Measurements from ENCODE around the gene ZNF587B. TPM values are rescaled to one million over a fixed set of nuclear protein-coding genes. Genes with fewer than 3 reads are reported as not detected.
"Not testable (repeated sequence)": the region's sequence is repeated elsewhere in the genome, so short reads cannot be mapped to it uniquely, and the experiment has no call there.

ZNF587B gene
- total RNA-seq, 1 experiment from 2014 or later: 20.0 TPM

DNA sequence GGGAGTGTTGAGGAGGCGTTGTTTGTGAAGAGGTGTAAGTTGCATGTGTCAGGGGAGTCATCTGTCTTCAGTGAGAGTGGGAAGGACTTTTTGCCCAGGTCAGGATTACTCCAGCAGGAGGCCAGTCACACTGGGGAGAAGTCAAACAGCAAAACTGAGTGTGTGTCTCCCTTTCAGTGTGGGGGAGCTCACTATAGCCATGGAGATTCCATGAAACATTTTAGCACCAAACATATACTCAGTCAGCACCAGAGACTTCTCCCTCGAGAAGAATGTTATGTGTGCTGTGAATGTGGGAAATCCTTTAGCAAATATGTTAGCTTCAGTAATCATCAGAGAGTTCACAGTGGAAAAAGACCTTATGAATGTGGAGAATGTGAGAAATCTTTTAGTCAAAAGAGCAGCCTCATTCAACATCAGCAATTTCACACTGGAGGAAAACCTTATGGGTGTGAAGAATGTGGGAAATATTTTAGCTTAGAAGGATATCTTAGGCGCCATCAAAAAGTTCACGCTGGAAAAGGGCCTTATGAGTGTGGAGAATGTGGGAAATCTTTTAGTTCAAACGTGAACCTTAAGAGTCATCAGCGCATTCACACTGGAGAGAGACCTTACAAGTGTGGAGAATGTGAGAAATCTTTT is 11.1 kb downstream of the ZNF587B start:
- H3K36me3 ChIP-seq (ENCODE audit: insufficient read depth, low read length, poor library complexity, severe bottlenecking): peaks cover 7% of the 10 kb centered on the region
- no peaks in the 10 kb centered on the region for H3K4me1 ChIP-seq (ENCODE audit: insufficient read depth, low read length, poor library complexity, severe bottlenecking)
- no TSS peak for BruUV-seq (replicated peaks)
- ChIA-PET CTCF (no interaction called here), POLR2A (ENCODE audit: low non-redundant PET) (no interaction called here)
- no peak for DNase-seq (ENCODE audit: low spot score)
- H3K27me3 ChIP-seq (replicated peaks; ENCODE audit: insufficient read depth, low read depth, low read length, poor library complexity): no peaks in the 10 kb centered on the region
- intact Hi-C loops (cut with micrococcal nuclease; ENCODE audit: unreplicated experiment): no loop called here
- no peak for TF ChIP-seq EZH2 (IDR thresholded peaks at IDR 0.05; ENCODE audit: borderline replicate concordance, low read depth, low read length, poor library complexity, severe bottlenecking)
- TF ChIP-seq, protein P1, sequence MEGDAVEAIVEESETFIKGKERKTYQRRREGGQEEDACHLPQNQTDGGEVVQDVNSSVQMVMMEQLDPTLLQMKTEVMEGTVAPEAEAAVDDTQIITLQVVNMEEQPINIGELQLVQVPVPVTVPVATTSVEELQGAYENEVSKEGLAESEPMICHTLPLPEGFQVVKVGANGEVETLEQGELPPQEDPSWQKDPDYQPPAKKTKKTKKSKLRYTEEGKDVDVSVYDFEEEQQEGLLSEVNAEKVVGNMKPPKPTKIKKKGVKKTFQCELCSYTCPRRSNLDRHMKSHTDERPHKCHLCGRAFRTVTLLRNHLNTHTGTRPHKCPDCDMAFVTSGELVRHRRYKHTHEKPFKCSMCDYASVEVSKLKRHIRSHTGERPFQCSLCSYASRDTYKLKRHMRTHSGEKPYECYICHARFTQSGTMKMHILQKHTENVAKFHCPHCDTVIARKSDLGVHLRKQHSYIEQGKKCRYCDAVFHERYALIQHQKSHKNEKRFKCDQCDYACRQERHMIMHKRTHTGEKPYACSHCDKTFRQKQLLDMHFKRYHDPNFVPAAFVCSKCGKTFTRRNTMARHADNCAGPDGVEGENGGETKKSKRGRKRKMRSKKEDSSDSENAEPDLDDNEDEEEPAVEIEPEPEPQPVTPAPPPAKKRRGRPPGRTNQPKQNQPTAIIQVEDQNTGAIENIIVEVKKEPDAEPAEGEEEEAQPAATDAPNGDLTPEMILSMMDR (conservative IDR thresholded peaks at IDR 0.05; ENCODE audit: low read depth, low read length): no peak
- H3K4me3 ChIP-seq (ENCODE audit: low read depth, low read length, poor library complexity, severe bottlenecking): no peak overlapping the region
- no peak overlapping the region for H3K27ac ChIP-seq (ENCODE audit: low read depth, low read length, poor library complexity, severe bottlenecking)
- H3K9me3 ChIP-seq (ENCODE audit: low read depth, low read length, poor library complexity, severe bottlenecking): no peaks in the 10 kb centered on the region

DNA sequence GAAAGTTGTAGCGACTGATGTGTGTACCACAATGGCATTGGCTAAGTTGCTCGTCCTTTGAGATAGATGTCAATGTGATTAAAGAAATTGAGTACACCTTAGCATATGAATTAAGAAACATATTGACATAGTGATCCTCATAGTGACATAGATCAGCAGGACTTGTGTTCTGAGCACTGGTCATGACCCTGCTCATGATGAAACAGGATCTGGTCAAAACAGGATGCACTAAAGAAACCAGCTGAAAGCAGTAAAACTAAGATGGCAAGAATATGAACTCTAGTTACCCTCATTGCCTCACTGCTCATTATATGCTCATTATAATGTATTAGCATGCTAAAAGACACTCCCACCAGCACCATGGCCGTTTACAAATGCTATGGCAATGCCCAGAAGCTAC is 17.1 kb downstream of the ZNF587B start:
- DNase-seq (ENCODE audit: low spot score); H3K27me3 ChIP-seq (replicated peaks; ENCODE audit: insufficient read depth, low read depth, low read length, poor library complexity); CTCF ChIA-PET; POLR2A ChIA-PET (ENCODE audit: low non-redundant PET); H3K9me3 ChIP-seq (ENCODE audit: low read depth, low read length, poor library complexity, severe bottlenecking); H3K4me1 ChIP-seq (ENCODE audit: insufficient read depth, low read length, poor library complexity, severe bottlenecking); H3K27ac ChIP-seq (ENCODE audit: low read depth, low read length, poor library complexity, severe bottlenecking); intact Hi-C loops (cut with micrococcal nuclease; ENCODE audit: unreplicated experiment); H3K4me3 ChIP-seq (ENCODE audit: low read depth, low read length, poor library complexity, severe bottlenecking); H3K36me3 ChIP-seq (ENCODE audit: insufficient read depth, low read length, poor library complexity, severe bottlenecking); BruUV-seq (replicated peaks): not testable (repeated sequence)

DNA sequence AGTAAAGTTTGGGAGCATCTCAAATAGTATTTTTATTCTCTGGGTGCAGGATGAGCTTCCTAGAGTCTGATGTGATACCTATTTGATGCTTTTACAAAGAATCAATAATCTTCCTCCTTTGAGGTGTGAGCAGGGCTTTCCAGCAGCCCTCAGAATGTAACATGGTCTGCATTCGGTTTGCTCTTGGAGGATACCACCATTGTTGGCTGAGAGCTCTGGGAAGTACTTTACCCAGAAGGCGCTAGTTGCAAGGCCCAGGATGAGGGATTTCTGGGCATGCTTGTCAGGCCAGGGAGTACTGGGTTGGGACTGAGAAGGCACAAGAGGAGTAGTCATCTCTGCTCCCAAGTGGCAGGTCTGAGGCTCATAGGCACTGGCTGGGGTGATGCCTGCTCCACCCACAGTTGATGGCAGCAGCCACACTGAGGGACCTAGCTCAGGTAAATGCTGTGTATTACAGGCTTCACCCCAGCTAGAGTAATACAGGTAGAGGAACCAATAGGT is 19.1 kb downstream of the ZNF587B start:
- Histone ChIP-seq H3K4me3 (ENCODE audit: low read depth, low read length, poor library complexity, severe bottlenecking) (peak overlapping the region; percentile 81), H3K36me3 (ENCODE audit: insufficient read depth, low read length, poor library complexity, severe bottlenecking) (peaks cover 14% of the 10 kb centered on the region)
- CTCF ChIA-PET; H3K9me3 ChIP-seq (ENCODE audit: low read depth, low read length, poor library complexity, severe bottlenecking); H3K4me1 ChIP-seq (ENCODE audit: insufficient read depth, low read length, poor library complexity, severe bottlenecking); intact Hi-C loops (cut with micrococcal nuclease; ENCODE audit: unreplicated experiment); H3K27ac ChIP-seq (ENCODE audit: low read depth, low read length, poor library complexity, severe bottlenecking); POLR2A ChIA-PET (ENCODE audit: low non-redundant PET); DNase-seq (ENCODE audit: low spot score); H3K27me3 ChIP-seq (replicated peaks; ENCODE audit: insufficient read depth, low read depth, low read length, poor library complexity); BruUV-seq (replicated peaks): not testable (repeated sequence)

DNA sequence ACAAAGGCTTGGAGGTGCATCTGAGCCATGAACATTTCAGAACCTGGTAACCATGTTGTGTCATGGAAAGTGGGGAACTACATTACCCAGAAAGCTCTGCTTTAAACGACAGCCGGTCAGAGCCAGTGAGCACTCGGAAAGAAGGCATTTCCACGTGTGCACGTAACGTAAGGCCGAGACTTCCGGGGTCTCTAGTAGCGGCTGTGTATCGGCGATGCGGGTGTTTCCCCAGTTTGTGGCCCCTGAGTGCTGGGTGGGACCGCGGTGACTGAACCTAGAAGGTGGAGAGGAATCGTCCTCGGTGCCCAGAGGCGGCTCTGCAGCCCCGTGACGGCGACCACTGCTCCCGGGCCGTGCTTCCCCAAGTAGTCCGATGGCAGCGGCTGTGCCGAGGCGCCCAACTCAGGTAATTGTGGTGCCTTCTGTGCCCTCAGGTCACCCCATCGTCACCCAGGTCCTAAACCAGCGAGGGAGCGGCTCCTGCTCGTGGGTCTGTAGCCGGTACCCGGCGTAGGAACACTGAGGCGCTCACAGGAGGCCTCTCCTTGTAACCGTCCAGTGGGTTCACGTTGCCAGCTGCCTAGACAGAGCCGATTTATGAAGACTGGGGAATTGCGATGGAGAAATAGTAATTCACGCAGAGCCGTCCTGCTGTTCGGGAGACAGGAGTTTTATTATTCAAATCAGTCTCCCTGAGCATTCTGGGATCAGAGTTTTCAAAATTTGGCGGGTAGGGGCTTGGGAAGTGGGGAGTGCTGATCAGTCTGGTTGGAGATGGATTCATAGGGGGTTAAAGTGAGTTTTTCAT is 19.8 kb downstream of the ZNF587B start, which contains the start of gene ZNF587:
TSS of gene ZNF587 (plus strand) at position 194 of the 808 bp plus-strand sequence. CDS start at position 374, 180 bp downstream.
- POLR2A ChIA-PET (ENCODE audit: low non-redundant PET); intact Hi-C loops (cut with micrococcal nuclease; ENCODE audit: unreplicated experiment); H3K27me3 ChIP-seq (replicated peaks; ENCODE audit: insufficient read depth, low read depth, low read length, poor library complexity); H3K4me1 ChIP-seq (ENCODE audit: insufficient read depth, low read length, poor library complexity, severe bottlenecking); H3K9me3 ChIP-seq (ENCODE audit: low read depth, low read length, poor library complexity, severe bottlenecking); CTCF ChIA-PET: not testable (repeated sequence)
- TSS peak; percentile 61 for BruUV-seq (replicated peaks)
- peak; percentile 91 for DNase-seq (ENCODE audit: low spot score)
- Histone ChIP-seq H3K36me3 (ENCODE audit: insufficient read depth, low read length, poor library complexity, severe bottlenecking) (peaks cover 17% of the 10 kb centered on the region), H3K4me3 (ENCODE audit: low read depth, low read length, poor library complexity, severe bottlenecking) (peak within 1 kb of the TSS; percentile 81), H3K27ac (ENCODE audit: low read depth, low read length, poor library complexity, severe bottlenecking) (peak within 1 kb of the TSS; percentile 86)

All from A673 (cell line).